HepG2 (cell line): ENCODE measurements around the gene CD72. TPM values are rescaled to one million over a fixed set of nuclear protein-coding genes. Genes with fewer than 3 reads are reported as not detected.

ENCODE experiments used
- ATAC-seq: fragments of 200-7000 bp; cut with Tn5 transposase; 3 replicates; pipeline ENCODE4 v1.9.1; 2020; ENCODE audit warnings: mild to moderate bottlenecking, moderate library complexity
- BruUV-seq: library from RNA; stranded (reverse); fragments of 400-500 nt; replicated peaks from 2 replicates; lab custom pipeline; 2021; lab: Mats Ljungman, UMichigan
- CTCF ChIA-PET: fragments of 300-600 bp; formaldehyde crosslinking; extraction: SDS; loops from one replicate; lab custom pipeline; 2021; ENCODE audit warnings: low total read pairs, inconsistent platforms, low intra/inter-chr PET ratio; lab: Yijun Ruan, JAX
- POLR2A ChIA-PET: fragments of 350-600 bp; sonication (Branson Sonifier 250); formaldehyde crosslinking; loops from one replicate; lab custom pipeline; 2020; ENCODE audit warnings: antibody characterized with exemption, inconsistent platforms; lab: Yijun Ruan, JAX
- DNase-seq: peaks from one replicate; pipeline ENCODE4 v3.0.0-alpha.2; 2015; ENCODE audit warnings: low spot score
- FAIRE-seq: peaks from 3 replicates; lab custom pipeline; 2011; peaks lifted over from hg19 to GRCh38; lab: Jason Lieb, UNC
- H2AFZ ChIP-seq: one replicate; pipeline ENCODE4 v1.6.1; 2011; ENCODE audit warnings: low read length, inconsistent platforms
- H3K27ac ChIP-seq: fragments of 300-600 bp; 3 replicates; pipeline ENCODE4 v1.8.0; 2011; ENCODE audit warnings: mixed run types, mild to moderate bottlenecking, mixed read lengths, low read length, inconsistent platforms; ENCODE audit not compliant: insufficient read depth; ENCODE audit errors: extremely low read length
- H3K27me3 ChIP-seq, 2 experiments: fragments of 200-600 bp in 1 of 2; 2 replicates in 1 of 2; 3 replicates in 1 of 2; pipeline versions ENCODE4 v1.6.0 to v1.8.0; 2011; ENCODE audit warnings: low read length in 2 of 2, mild to moderate bottlenecking in 2 of 2, moderate library complexity in 2 of 2, inconsistent platforms in 1 of 2; ENCODE audit not compliant: insufficient read depth in 2 of 2, control insufficient read depth in 1 of 2
- H3K36me3 ChIP-seq, 2 experiments: fragments of 200-600 bp in 1 of 2; replicated peaks in 1 of 2; 2 replicates in 1 of 2; 3 replicates in 1 of 2; pipeline versions ENCODE4 v1.5.1 to v1.8.0; 2011; ENCODE audit warnings: low read length in 2 of 2, inconsistent platforms in 1 of 2; ENCODE audit not compliant: insufficient read depth in 2 of 2, control insufficient read depth in 1 of 2
- H3K4me1 ChIP-seq: 2 replicates; pipeline ENCODE4 v1.5.1; 2012; ENCODE audit warnings: low read length, inconsistent platforms; ENCODE audit not compliant: insufficient read depth
- H3K4me2 ChIP-seq: 2 replicates; pipeline ENCODE4 v1.6.0; 2011; ENCODE audit warnings: low read depth, low read length, inconsistent platforms
- H3K4me3 ChIP-seq, 3 experiments: fragments of 200-600 bp in 1 of 3; sonication (generic), shearing (Covaris generic) in 1 of 3; replicated peaks in 1 of 3; 2 replicates each; pipeline ENCODE4 v1.5.1; 2011 to 2016; ENCODE audit warnings: low read length in 3 of 3, inconsistent platforms in 2 of 3, low read depth in 2 of 3, mild to moderate bottlenecking in 2 of 3, control low read depth in 1 of 3, mixed read lengths in 1 of 3; ENCODE audit not compliant: insufficient read depth in 1 of 3
- H3K79me2 ChIP-seq: one replicate; pipeline ENCODE4 v1.6.1; 2011; ENCODE audit warnings: low read length, inconsistent platforms; ENCODE audit not compliant: insufficient read depth
- H3K9ac ChIP-seq: 2 replicates; pipeline ENCODE4 v1.6.0; 2011; ENCODE audit warnings: mild to moderate bottlenecking, low read depth, low read length, inconsistent platforms; ENCODE audit not compliant: insufficient read depth
- H3K9me3 ChIP-seq: 2 replicates; pipeline ENCODE4 v1.5.1; 2012; ENCODE audit warnings: mild to moderate bottlenecking, low read length
- H4K20me1 ChIP-seq: 2 replicates; pipeline ENCODE4 v1.6.0; 2011; ENCODE audit warnings: inconsistent platforms, mild to moderate bottlenecking, low read length, moderate library complexity; ENCODE audit not compliant: insufficient read depth
- AGO2 ChIP-seq: fragments of 200-400 bp; formaldehyde crosslinking; optimal IDR thresholded peaks from 2 replicates; pipeline ENCODE3; 2017; ENCODE audit warnings: mild to moderate bottlenecking, low read depth, low read length, moderate library complexity
- GZF1 ChIP-seq: sonication (generic); formaldehyde crosslinking; IDR thresholded peaks from 2 replicates; pipeline ENCODE4 v1.5.1; 2020; ENCODE audit warnings: mild to moderate bottlenecking, missing genetic modification reagents
- HMG20A ChIP-seq: IDR thresholded peaks from 2 replicates; pipeline ENCODE4 v1.6.1; 2016; ENCODE audit warnings: borderline replicate concordance
- ZBTB49 ChIP-seq: sonication (generic); formaldehyde crosslinking; IDR thresholded peaks from 2 replicates; pipeline ENCODE4 v1.4.0; 2020; ENCODE audit warnings: missing genetic modification reagents, borderline replicate concordance
- ZNF709 ChIP-seq: sonication (generic); formaldehyde crosslinking; IDR thresholded peaks from 2 replicates; pipeline ENCODE4 v1.5.0; 2020; ENCODE audit warnings: mild to moderate bottlenecking, missing genetic modification reagents
- WGBS: methylation state at CpG from one replicate; pipeline ENCODE4 v1.1.6; 2017; ENCODE audit warnings: low lambda C conversion rate; 5-methylcytosine and 5-hydroxymethylcytosine counted together
- in situ Hi-C: cut with HindIII; loops from 2 replicates; pipeline ENCODE4 v1.10.0; 2017; ENCODE audit warnings: low pct_unique_long_range_greater_than_20kb; ENCODE audit not compliant: extremely low pct_ligation_motif_present
- intact Hi-C: fragments of 100-400 bp; cut with micrococcal nuclease; formaldehyde crosslinking; loops from one replicate; pipeline ENCODE4 v1.10.0; 2022; ENCODE audit not compliant: unreplicated experiment
- polyA plus RNA-seq, 8 experiments: library from polyadenylated mRNA; depleted of rRNA in 3 of 8; stranded (reverse) in 7 of 8; unstranded in 1 of 8; fragments of >200 nt; fragmentation: Illumina TruSeq in 4 of 8; extraction: Trizol in 4 of 8; gene quantifications; 2 replicates each; pipeline versions ENCODE4 v1.2.1 to v1.2.3, GENCODE V29; 2011 to 2016; ENCODE audit warnings: low read depth in 4 of 8, missing spikeins in 1 of 8, mixed read lengths in 1 of 8; ENCODE audit not compliant: insufficient read depth in 1 of 8
- total RNA-seq, 5 experiments: library from RNA; depleted of rRNA; stranded (reverse); fragments of >200 nt; fragmentation: Illumina TruSeq; extraction: Trizol; gene quantifications; 2 replicates each; pipeline ENCODE4 v1.2.3, GENCODE V29; 2016; ENCODE audit warnings: low read depth in 1 of 5

The CD72 gene
- total and polyA plus RNA-seq, 2 of the 13 experiments (the other 11 are each of a cell fraction or from before 2014, with no cell fraction given), result 0.18 to 1.1 TPM

GRCh38 chr9:35664531-35665470 is 46.6 kb upstream of the CD72 start, which contains the start of gene ARHGEF39 (continued):
- no peak for TF ChIP-seq ZBTB49 (CRISPR knock-in tag)

GRCh38 chr9:35662437-35662836 is 44.2 kb upstream of the CD72 start:
- in situ Hi-C loops, result loop anchor here (5.0 kb wide), 1 partner anchor 35 kb away; no protein-coding TSS in a partner anchor
- ChIA-PET CTCF (no interaction called here), POLR2A (interaction anchor here (1.6 to 6.3 kb wide), 3 partner anchors 28 to 70 kb away, joined by 7 to 68 read pairs (median 23); partner anchors contain the start of genes CREB3, TLN1 and TPM2)
- Histone ChIP-seq H3K27me3 (no peaks in the 10 kb centered on the region; a peak in 1 of 5 replicates), H3K79me2 (peaks cover 16% of the 10 kb centered on the region), H3K4me1 (peaks cover 70% of the 10 kb centered on the region), H4K20me1 (no peaks in the 10 kb centered on the region), H3K36me3 (peaks cover 8 to 10% of the 10 kb centered on the region in 2 experiments; a peak in 3 of 5 replicates), H3K9ac (no peak overlapping the region), H3K4me3 (no peak overlapping the region), H3K9me3 (no peaks in the 10 kb centered on the region), H2AFZ (no peak overlapping the region), H3K27ac (peak overlapping the region; percentile 51), H3K4me2 (no peak overlapping the region)
- FAIRE-seq, result no peak
- BruUV-seq, result no TSS peak
- no peak for DNase-seq
- ATAC-seq, result no peak
- 94% methylated on average over 7 of the region's 7 CpGs for WGBS
- intact Hi-C loops, result no loop called here
- TF ChIP-seq ZNF709 (CRISPR knock-in tag), result no peak
- peak; percentile 35 for TF ChIP-seq AGO2
- TF ChIP-seq HMG20A (CRISPR knock-in tag), result no peak
- no peak for TF ChIP-seq GZF1
